ENCODE data around the gene SLC9B1. TPM values are rescaled to one million over a fixed set of nuclear protein-coding genes. Genes with fewer than 3 reads are reported as not detected.

Gene SLC9B1
- total and polyA plus RNA-seq, 2 of the 8 experiments (the other 6 are each of a cell fraction or from before 2014, with no cell fraction given) = 0.08 to 0.19 TPM

GRCh38 chr4:103008875-103009729 lies 10.4 kb downstream of the SLC9B1 start:
- Histone ChIP-seq H2BK12ac (ENCODE audit: low read depth, low read length) (no peak overlapping the region), H4K20me1 (replicated peaks in 1 of 2; ENCODE audit: control insufficient read depth in 1 of 2, insufficient read depth in 2 of 2, low read length in 2 of 2) (no peaks in the 10 kb centered on the region), H3K4me1 (replicated peaks in 1 of 4; ENCODE audit: control insufficient read depth in 3 of 4, insufficient read depth in 4 of 4, low read length in 3 of 4) (no peaks in the 10 kb centered on the region), H2BK20ac (ENCODE audit: low read length) (no peak overlapping the region), H3K9ac (replicated peaks in 1 of 4; ENCODE audit: extremely low read depth in 1 of 4, low read depth in 3 of 4, low read length in 3 of 4) (no peak overlapping the region), H3K36me3 (ENCODE audit: control insufficient read depth in 2 of 4, insufficient read depth in 4 of 4, low read length in 3 of 4) (no peaks in the 10 kb centered on the region), H2BK5ac (ENCODE audit: low read depth, low read length) (no peak overlapping the region), H3K14ac (ENCODE audit: insufficient read length) (no peak overlapping the region), H4K91ac (replicated peaks; ENCODE audit: insufficient read length, low read length) (no peak overlapping the region), H2AFZ (ENCODE audit: low read length) (no peak overlapping the region), H3K27ac (ENCODE audit: low read depth, low read length) (no peak overlapping the region), H2AK5ac (ENCODE audit: low read depth, low read length) (no peak overlapping the region), H3K56ac (replicated peaks; ENCODE audit: insufficient read length, low read depth, low read length) (no peak overlapping the region), H3K23me2 (ENCODE audit: low read depth, low read length) (no peaks in the 10 kb centered on the region), H4K8ac (ENCODE audit: extremely low read depth, insufficient read depth, low read length) (no peak overlapping the region), H3K4me2 (ENCODE audit: insufficient read depth in 1 of 2, low read depth in 2 of 2, low read length in 2 of 2) (no peak overlapping the region), H3K9me3 (ENCODE audit: insufficient read depth in 2 of 2, low read depth in 1 of 2, low read length in 1 of 2) (no peaks in the 10 kb centered on the region), H2BK15ac (ENCODE audit: low read length) (no peak overlapping the region), H3K4me3 (ENCODE audit: extremely low read depth in 1 of 4, insufficient read depth in 2 of 4, low read depth in 3 of 4, low read length in 4 of 4) (no peak overlapping the region), H3K4ac (replicated peaks; ENCODE audit: insufficient read length, low read depth, low read length) (no peak overlapping the region), H3K23ac (ENCODE audit: insufficient read length) (no peak overlapping the region), H2BK120ac (replicated peaks; ENCODE audit: low read depth, low read length) (no peak overlapping the region), H3K79me2 (ENCODE audit: control insufficient read depth in 1 of 2, insufficient read depth in 2 of 2, low read length in 2 of 2) (no peaks in the 10 kb centered on the region), H3K79me1 (ENCODE audit: low read depth, low read length) (no peaks in the 10 kb centered on the region), H3K27me3 (replicated peaks in 1 of 4; ENCODE audit: control insufficient read depth in 3 of 4, extremely low read depth in 1 of 4, insufficient read depth in 3 of 4, low read length in 3 of 4) (no peaks in the 10 kb centered on the region), H3K18ac (ENCODE audit: extremely low read depth, low read length) (no peak overlapping the region), H4K5ac (ENCODE audit: insufficient read length, low read depth, low read length) (no peak overlapping the region)
- DNase-seq (ENCODE audit: low read depth in 1 of 2, low spot score in 2 of 2) (no peak), FAIRE-seq (peak; percentile 97)
- ChIA-PET POLR2A (ENCODE audit: partially characterized antibody) (interaction anchor here (1.2 to 1.4 kb wide), 2 partner anchors 181 to 183 kb away, joined by 4 to 5 read pairs; partner anchors contain the start of gene UBE2D3), CTCF (ENCODE audit: partially characterized antibody) (interaction anchor here (0.6 to 3.8 kb wide), 29 partner anchors 9 to 1850 kb away, joined by 3 to 18 read pairs (median 3); no protein-coding TSS in a partner anchor)
- WGBS, 2 experiments (ENCODE audit: extremely low coverage in 1 of 2, insufficient coverage in 1 of 2, insufficient read length in 1 of 2, insufficient replicate concordance in 2 of 2, low coverage in 1 of 2, low lambda C conversion rate in 2 of 2, missing lambda C conversion rate in 1 of 2) = 77% methylated on average over 15 of the region's 15 CpGs; no CpG with 5 or more reads in 1 of the 2 experiments
- TF ChIP-seq KDM1A (IDR thresholded peaks at IDR 0.05; ENCODE audit: borderline replicate concordance, low read length) = no peak
- TF ChIP-seq SP2 (IDR thresholded peaks at IDR 0.05; ENCODE audit: low read length) = no peak
- TF ChIP-seq TAF7 (optimal IDR thresholded peaks at IDR 0.05; ENCODE audit: borderline replicate concordance, low read depth, low read length) = no peak
- no peak for TF ChIP-seq GABPA (IDR thresholded peaks at IDR 0.05; ENCODE audit: borderline replicate concordance, insufficient read depth, low read length)
- TF ChIP-seq SUZ12 (IDR thresholded peaks at IDR 0.05; ENCODE audit: low read length) = no peak
- peak; percentile 59; the same call in 1 of the 2 replicates for TF ChIP-seq CEBPB (IDR thresholded peaks at IDR 0.05; ENCODE audit: low read depth, low read length)
- TF ChIP-seq BACH1 (IDR thresholded peaks at IDR 0.05; ENCODE audit: low read length) = no peak
- TF ChIP-seq POLR2A (IDR thresholded peaks at IDR 0.05; ENCODE audit: control extremely low read depth in 1 of 2, low read depth in 2 of 2, low read length in 2 of 2) = no peak
- TF ChIP-seq CHD2 (IDR thresholded peaks at IDR 0.05; ENCODE audit: low read length) = no peak
- TF ChIP-seq EGR1 (IDR thresholded peaks at IDR 0.05; ENCODE audit: borderline replicate concordance, low read depth, low read length) = no peak
- TF ChIP-seq HDAC2 (IDR thresholded peaks at IDR 0.05; ENCODE audit: borderline replicate concordance in 1 of 2, low read depth in 2 of 2, low read length in 2 of 2) = no peak
- peak; percentile 91 to 97 for TF ChIP-seq RAD21 (IDR thresholded peaks at IDR 0.05 in 1 of 2, conservative IDR thresholded peaks at IDR 0.05 in 1 of 2; ENCODE audit: low read depth in 2 of 2, low read length in 2 of 2)

Measured in H1 (cell line).